GM23338 (cell line): ENCODE results near the gene METTL21C. TPM values are rescaled to one million over a fixed set of nuclear protein-coding genes. Genes with fewer than 3 reads are reported as not detected.

Source experiments
- ATAC-seq: fragments of 200-7000 bp; cut with Tn5 transposase; 3 replicates; pipeline ENCODE4 v1.9.1; 2020
- DNase-seq: peaks from one replicate; pipeline ENCODE4 v3.0.0-alpha.2; 2015; ENCODE audit warnings: low spot score
- H2AFZ ChIP-seq: fragments of 200-600 bp; sonication (generic); 2 replicates; pipeline ENCODE4 v1.8.0; 2016; ENCODE audit warnings: antibody characterized with exemption, mild to moderate bottlenecking, moderate library complexity
- H3F3A ChIP-seq: fragments of 200-600 bp; sonication (generic); replicated peaks from 2 replicates; pipeline ENCODE4 v1.8.0; 2017; ENCODE audit warnings: antibody characterized with exemption, mixed run types, low read depth
- H3K27ac ChIP-seq: fragments of 200-600 bp; sonication (generic); 2 replicates; pipeline ENCODE4 v1.6.1; 2016; ENCODE audit warnings: low read depth
- H3K27me3 ChIP-seq: fragments of 200-600 bp; sonication (generic); 2 replicates; pipeline ENCODE4 v1.8.0; 2016; ENCODE audit warnings: mild to moderate bottlenecking, mixed run types, moderate library complexity; ENCODE audit not compliant: insufficient read depth
- H3K36me3 ChIP-seq: fragments of 200-600 bp; sonication (generic); 2 replicates; pipeline ENCODE4 v1.8.0; 2016; ENCODE audit warnings: mild to moderate bottlenecking; ENCODE audit not compliant: insufficient read depth
- H3K4me1 ChIP-seq: fragments of 200-600 bp; sonication (generic); 2 replicates; pipeline ENCODE4 v1.8.0; 2016; ENCODE audit warnings: mild to moderate bottlenecking, moderate library complexity; ENCODE audit not compliant: insufficient read depth
- H3K4me2 ChIP-seq: fragments of 200-600 bp; sonication (generic); 2 replicates; pipeline ENCODE4 v1.7.1; 2017; ENCODE audit warnings: mixed run types
- H3K4me3 ChIP-seq: fragments of 200-600 bp; sonication (generic); 2 replicates; pipeline ENCODE4 v1.6.1; 2016; ENCODE audit warnings: mixed run types
- H3K79me2 ChIP-seq: fragments of 200-600 bp; sonication (generic); replicated peaks from 2 replicates; pipeline ENCODE4 v1.8.0; 2017; ENCODE audit warnings: mild to moderate bottlenecking; ENCODE audit not compliant: insufficient read depth
- H3K9me2 ChIP-seq: fragments of 200-600 bp; sonication (generic); 2 replicates; pipeline ENCODE4 v1.8.0; 2017; ENCODE audit not compliant: insufficient read depth
- H4K20me1 ChIP-seq: fragments of 200-600 bp; sonication (generic); replicated peaks from 2 replicates; pipeline ENCODE4 v1.8.0; 2017; ENCODE audit warnings: mild to moderate bottlenecking; ENCODE audit not compliant: insufficient read depth
- H3K27ac Mint-ChIP-seq: 2 replicates; pipeline ENCODE4 v1.8.0; 2020; ENCODE audit warnings: inconsistent platforms, mild to moderate bottlenecking, moderate library complexity, mixed read lengths
- H3K27me3 Mint-ChIP-seq: 3 replicates; pipeline ENCODE4 v1.8.0; 2022; ENCODE audit warnings: low read depth, mild to moderate bottlenecking, moderate library complexity, mixed read lengths, inconsistent platforms; ENCODE audit not compliant: insufficient read depth, poor library complexity
- H3K36me3 Mint-ChIP-seq: 3 replicates; pipeline ENCODE4 v1.8.0; 2021; ENCODE audit warnings: low read depth, mild to moderate bottlenecking, inconsistent platforms, moderate library complexity, mixed read lengths
- H3K4me1 Mint-ChIP-seq: 3 replicates; pipeline ENCODE4 v1.8.0; 2020; ENCODE audit warnings: mild to moderate bottlenecking, inconsistent platforms, mixed read lengths
- H3K4me3 Mint-ChIP-seq: 3 replicates; pipeline ENCODE4 v1.8.0; 2021; ENCODE audit warnings: moderate library complexity, mild to moderate bottlenecking, inconsistent platforms, mixed read lengths
- H3K9me3 Mint-ChIP-seq: 3 replicates; pipeline ENCODE4 v1.8.0; 2020; ENCODE audit warnings: moderate library complexity, mild to moderate bottlenecking, inconsistent platforms, mixed read lengths
- CREB1 ChIP-seq: fragments of 250-450 bp; sonication (Bioruptor Pico); IDR thresholded peaks from 2 replicates; pipeline ENCODE4 v1.5.0; 2020; ENCODE audit warnings: low read depth, mild to moderate bottlenecking, moderate library complexity
- EZH2phosphoT487 ChIP-seq: fragments of 200-600 bp; sonication (generic); IDR thresholded peaks from one replicate; pipeline ENCODE4 v1.8.1; 2018; ENCODE audit warnings: antibody characterized with exemption; ENCODE audit not compliant: unreplicated experiment
- JUNB ChIP-seq: IDR thresholded peaks from one replicate; pipeline ENCODE4 v1.6.1; 2016; ENCODE audit warnings: antibody characterized with exemption; ENCODE audit not compliant: unreplicated experiment
- NANOG ChIP-seq: IDR thresholded peaks from 2 replicates; pipeline ENCODE4 v1.6.1; 2016; ENCODE audit warnings: antibody characterized with exemption, borderline replicate concordance
- POLR2AphosphoS5 ChIP-seq: IDR thresholded peaks from 2 replicates; pipeline ENCODE4 v1.6.1; 2016; ENCODE audit warnings: antibody characterized with exemption, low read depth
- STAT1 ChIP-seq: IDR thresholded peaks from one replicate; pipeline ENCODE4 v1.6.1; 2016; ENCODE audit warnings: antibody characterized with exemption; ENCODE audit not compliant: unreplicated experiment
- ZNF331 ChIP-seq: fragments of 250-450 bp; sonication (Bioruptor Pico); IDR thresholded peaks from 2 replicates; pipeline ENCODE4 v1.5.0; 2020; ENCODE audit warnings: low read depth, mild to moderate bottlenecking, moderate library complexity
- polyA plus RNA-seq: library from polyadenylated mRNA; unstranded; fragments of >200 nt; fragmentation: Nextera tagmentation; extraction: Ambion mirVana; gene quantifications from 2 replicates; pipeline ENCODE4 v1.2.1, GENCODE V29; 2016
- total RNA-seq: library from RNA; depleted of rRNA; stranded (reverse); fragments of >200 nt; shearing (Covaris generic); gene quantifications from 2 replicates; pipeline ENCODE4 v1.2.3, GENCODE V29; 2014
- TF ChIP-seq, protein P1 (sequence below), 2 experiments: fragments of 200-600 bp in 1 of 2; sonication (generic) in 1 of 2; conservative IDR thresholded peaks; 2 replicates each; pipeline versions ENCODE4 v1.5.1 to v1.6.1; 2016 to 2017; ENCODE audit warnings: antibody characterized with exemption in 2 of 2, low read depth in 2 of 2, mild to moderate bottlenecking in 2 of 2, moderate library complexity in 1 of 2
- TF ChIP-seq, protein P2 (sequence below): IDR thresholded peaks from one replicate; pipeline ENCODE4 v1.6.1; 2018; ENCODE audit warnings: antibody characterized with exemption; ENCODE audit not compliant: unreplicated experiment
- TF ChIP-seq, protein P3 (sequence below): IDR thresholded peaks from 2 replicates; pipeline ENCODE4 v1.6.1; 2016; ENCODE audit warnings: antibody characterized with exemption

METTL21C gene
- total and polyA plus RNA-seq, 2 experiments from 2014 or later, result not detected

DNA sequence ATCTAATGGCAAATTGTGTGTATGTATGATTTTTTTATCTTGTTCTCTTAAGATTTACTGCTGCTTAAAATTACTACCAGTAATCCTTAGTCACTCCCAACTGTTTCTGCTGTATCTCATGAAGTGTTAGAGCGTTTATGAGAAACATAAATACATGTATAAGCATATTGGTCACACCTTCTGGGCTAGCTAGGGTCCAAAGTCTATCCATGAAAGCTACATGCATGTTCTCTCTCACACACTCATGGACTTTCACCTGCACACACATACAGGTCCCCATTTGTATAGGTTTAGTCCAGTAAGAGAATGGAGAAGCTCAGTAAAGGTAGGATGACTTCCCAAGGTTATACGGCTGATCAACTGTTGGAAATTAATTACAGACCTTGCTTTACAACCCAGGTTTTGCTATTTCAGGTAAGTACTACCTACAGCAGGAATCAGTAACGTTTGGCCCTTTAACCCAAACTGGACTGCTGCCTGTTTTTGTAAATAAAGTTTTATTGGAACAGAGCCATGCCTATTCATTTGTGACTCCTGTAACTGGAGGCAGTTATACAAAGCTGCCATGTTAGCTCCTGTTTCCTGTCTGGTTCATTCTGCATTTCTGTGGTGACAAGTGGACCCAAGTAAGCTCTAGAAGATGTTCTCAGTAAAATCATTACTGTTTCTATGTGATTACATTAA is 15.3 kb downstream of the METTL21C start:
- Histone ChIP-seq H3K27me3 (no peaks in the 10 kb centered on the region), H4K20me1 (no peaks in the 10 kb centered on the region), H3K4me3 (no peak overlapping the region), H3K4me2 (no peak overlapping the region), H3K4me1 (no peaks in the 10 kb centered on the region), H3K9me2 (no peaks in the 10 kb centered on the region), H3F3A (0 out of 2 replicates have a peak, but pooled peaks cover 3% of the 10 kb centered on the region), H3K36me3 (peaks cover 21% of the 10 kb centered on the region; the same call in 1 of the 2 replicates), H2AFZ (no peak overlapping the region), H3K79me2 (no peaks in the 10 kb centered on the region), H3K27ac (no peak overlapping the region)
- TF ChIP-seq, protein P1, sequence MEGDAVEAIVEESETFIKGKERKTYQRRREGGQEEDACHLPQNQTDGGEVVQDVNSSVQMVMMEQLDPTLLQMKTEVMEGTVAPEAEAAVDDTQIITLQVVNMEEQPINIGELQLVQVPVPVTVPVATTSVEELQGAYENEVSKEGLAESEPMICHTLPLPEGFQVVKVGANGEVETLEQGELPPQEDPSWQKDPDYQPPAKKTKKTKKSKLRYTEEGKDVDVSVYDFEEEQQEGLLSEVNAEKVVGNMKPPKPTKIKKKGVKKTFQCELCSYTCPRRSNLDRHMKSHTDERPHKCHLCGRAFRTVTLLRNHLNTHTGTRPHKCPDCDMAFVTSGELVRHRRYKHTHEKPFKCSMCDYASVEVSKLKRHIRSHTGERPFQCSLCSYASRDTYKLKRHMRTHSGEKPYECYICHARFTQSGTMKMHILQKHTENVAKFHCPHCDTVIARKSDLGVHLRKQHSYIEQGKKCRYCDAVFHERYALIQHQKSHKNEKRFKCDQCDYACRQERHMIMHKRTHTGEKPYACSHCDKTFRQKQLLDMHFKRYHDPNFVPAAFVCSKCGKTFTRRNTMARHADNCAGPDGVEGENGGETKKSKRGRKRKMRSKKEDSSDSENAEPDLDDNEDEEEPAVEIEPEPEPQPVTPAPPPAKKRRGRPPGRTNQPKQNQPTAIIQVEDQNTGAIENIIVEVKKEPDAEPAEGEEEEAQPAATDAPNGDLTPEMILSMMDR (conservative IDR thresholded peaks at IDR 0.05; ENCODE audit: low read depth in 2 of 2), result no peak
- TF ChIP-seq JUNB, result no peak
- TF ChIP-seq CREB1, result no peak
- TF ChIP-seq, protein P2, sequence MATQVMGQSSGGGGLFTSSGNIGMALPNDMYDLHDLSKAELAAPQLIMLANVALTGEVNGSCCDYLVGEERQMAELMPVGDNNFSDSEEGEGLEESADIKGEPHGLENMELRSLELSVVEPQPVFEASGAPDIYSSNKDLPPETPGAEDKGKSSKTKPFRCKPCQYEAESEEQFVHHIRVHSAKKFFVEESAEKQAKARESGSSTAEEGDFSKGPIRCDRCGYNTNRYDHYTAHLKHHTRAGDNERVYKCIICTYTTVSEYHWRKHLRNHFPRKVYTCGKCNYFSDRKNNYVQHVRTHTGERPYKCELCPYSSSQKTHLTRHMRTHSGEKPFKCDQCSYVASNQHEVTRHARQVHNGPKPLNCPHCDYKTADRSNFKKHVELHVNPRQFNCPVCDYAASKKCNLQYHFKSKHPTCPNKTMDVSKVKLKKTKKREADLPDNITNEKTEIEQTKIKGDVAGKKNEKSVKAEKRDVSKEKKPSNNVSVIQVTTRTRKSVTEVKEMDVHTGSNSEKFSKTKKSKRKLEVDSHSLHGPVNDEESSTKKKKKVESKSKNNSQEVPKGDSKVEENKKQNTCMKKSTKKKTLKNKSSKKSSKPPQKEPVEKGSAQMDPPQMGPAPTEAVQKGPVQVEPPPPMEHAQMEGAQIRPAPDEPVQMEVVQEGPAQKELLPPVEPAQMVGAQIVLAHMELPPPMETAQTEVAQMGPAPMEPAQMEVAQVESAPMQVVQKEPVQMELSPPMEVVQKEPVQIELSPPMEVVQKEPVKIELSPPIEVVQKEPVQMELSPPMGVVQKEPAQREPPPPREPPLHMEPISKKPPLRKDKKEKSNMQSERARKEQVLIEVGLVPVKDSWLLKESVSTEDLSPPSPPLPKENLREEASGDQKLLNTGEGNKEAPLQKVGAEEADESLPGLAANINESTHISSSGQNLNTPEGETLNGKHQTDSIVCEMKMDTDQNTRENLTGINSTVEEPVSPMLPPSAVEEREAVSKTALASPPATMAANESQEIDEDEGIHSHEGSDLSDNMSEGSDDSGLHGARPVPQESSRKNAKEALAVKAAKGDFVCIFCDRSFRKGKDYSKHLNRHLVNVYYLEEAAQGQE, result no peak
- no peak for TF ChIP-seq NANOG
- no peaks in the 10 kb centered on the region for H3K27me3 Mint-ChIP-seq
- DNase-seq (no peak), ATAC-seq (no peak)
- no peak overlapping the region; the same call in 1 of the 2 replicates for H3K27ac Mint-ChIP-seq
- no peak overlapping the region for H3K4me3 Mint-ChIP-seq
- H3K36me3 Mint-ChIP-seq, result peaks cover 32% of the 10 kb centered on the region
- H3K4me1 Mint-ChIP-seq, result no peaks in the 10 kb centered on the region
- no peaks in the 10 kb centered on the region; the same call in 2 of the 3 replicates for H3K9me3 Mint-ChIP-seq

DNA sequence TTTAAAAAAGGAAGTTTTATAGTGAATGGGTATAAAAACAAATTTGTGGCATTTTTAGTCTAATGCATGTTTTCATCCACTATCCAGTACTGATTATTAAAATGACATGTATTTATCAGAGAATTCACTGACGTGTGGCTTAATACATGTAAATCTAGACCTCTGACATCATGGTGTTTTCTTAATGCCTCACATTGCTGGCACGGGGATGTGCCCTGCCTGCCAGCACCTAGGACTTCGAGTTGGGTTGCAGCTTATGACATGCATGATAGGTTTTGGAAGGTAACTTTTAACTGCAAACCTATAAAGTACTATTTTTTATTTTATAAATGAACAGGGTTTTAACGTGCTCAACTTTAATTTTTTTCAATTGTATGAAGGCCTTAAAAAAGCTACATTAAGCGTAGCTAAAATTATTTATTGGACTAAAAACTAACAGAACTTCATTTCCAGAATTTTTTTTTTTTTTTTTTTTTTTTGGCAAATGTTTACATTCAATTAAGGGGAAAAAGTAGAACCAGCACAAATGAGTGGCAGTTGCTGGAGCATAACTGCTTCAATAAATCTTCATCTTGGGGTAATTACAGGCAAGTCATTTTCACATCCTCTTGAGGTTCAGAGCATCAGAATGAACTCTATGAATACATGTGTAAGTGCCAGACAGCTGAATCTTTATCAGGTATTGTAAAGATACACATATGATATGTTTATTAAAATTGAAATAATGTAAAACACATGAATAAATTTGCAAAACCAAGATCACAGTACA is 16.3 kb downstream of the METTL21C start:
- H3K36me3 Mint-ChIP-seq, result peaks cover 36% of the 10 kb centered on the region
- no peak overlapping the region for H3K27ac Mint-ChIP-seq
- Histone ChIP-seq H3F3A (0 out of 2 replicates have a peak, but pooled peaks cover 3% of the 10 kb centered on the region), H3K27me3 (no peaks in the 10 kb centered on the region), H2AFZ (no peak overlapping the region), H3K9me2 (no peaks in the 10 kb centered on the region), H3K4me1 (no peaks in the 10 kb centered on the region), H3K79me2 (no peaks in the 10 kb centered on the region), H3K27ac (no peak overlapping the region), H3K4me3 (no peak overlapping the region), H4K20me1 (no peaks in the 10 kb centered on the region), H3K4me2 (no peak overlapping the region), H3K36me3 (peaks cover 27% of the 10 kb centered on the region)
- no peak overlapping the region for H3K4me3 Mint-ChIP-seq
- ATAC-seq (no peak), DNase-seq (no peak)
- H3K4me1 Mint-ChIP-seq, result no peaks in the 10 kb centered on the region
- no peaks in the 10 kb centered on the region for H3K27me3 Mint-ChIP-seq
- no peaks in the 10 kb centered on the region; the same call in 2 of the 3 replicates for H3K9me3 Mint-ChIP-seq
- TF ChIP-seq ZNF331 (CRISPR knock-in tag) (no peak), CREB1 (no peak), NANOG (no peak), JUNB (no peak), POLR2AphosphoS5 (no peak), EZH2phosphoT487 (no peak), STAT1 (no peak)
- TF ChIP-seq, protein P2, result no peak
- TF ChIP-seq, protein P3, sequence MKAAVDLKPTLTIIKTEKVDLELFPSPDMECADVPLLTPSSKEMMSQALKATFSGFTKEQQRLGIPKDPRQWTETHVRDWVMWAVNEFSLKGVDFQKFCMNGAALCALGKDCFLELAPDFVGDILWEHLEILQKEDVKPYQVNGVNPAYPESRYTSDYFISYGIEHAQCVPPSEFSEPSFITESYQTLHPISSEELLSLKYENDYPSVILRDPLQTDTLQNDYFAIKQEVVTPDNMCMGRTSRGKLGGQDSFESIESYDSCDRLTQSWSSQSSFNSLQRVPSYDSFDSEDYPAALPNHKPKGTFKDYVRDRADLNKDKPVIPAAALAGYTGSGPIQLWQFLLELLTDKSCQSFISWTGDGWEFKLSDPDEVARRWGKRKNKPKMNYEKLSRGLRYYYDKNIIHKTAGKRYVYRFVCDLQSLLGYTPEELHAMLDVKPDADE, result no peak
